Measurements from ENCODE around the gene DZIP1L. TPM values are rescaled to one million over a fixed set of nuclear protein-coding genes. Genes with fewer than 3 reads are reported as not detected.

The DZIP1L gene
- total RNA-seq, 1 experiment from 2014 or later = 11.1 TPM

DNA sequence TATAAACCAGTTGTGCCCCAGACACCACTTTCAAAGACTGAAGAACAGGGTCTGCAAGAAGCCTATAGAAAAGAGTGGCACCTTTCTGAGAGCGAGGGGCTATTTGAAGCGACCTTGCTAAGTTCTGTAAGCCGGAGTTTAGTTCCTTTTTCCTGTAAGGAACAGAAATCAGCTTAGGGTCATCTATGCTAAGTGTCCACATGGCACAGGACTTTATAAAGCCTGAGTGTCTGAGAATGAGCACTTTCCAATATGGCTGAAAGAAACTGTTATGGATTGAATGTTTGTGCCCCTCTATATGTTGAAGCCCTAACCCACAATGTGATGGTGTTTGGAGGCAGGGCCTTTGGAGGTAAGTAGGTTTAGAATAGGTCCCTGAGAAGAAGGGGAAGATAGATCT lies 20.8 kb upstream of the DZIP1L start:
- intact Hi-C loops (cut with micrococcal nuclease; ENCODE audit: unreplicated experiment) (no loop called here), in situ Hi-C loops (cut with HindIII; ENCODE audit: low pct_unique_long_range_greater_than_20kb, low sequenced_read_pairs) (no loop called here)
- Histone ChIP-seq H3K36me3 (ENCODE audit: control insufficient read depth, insufficient read depth, low read length) (no peaks in the 10 kb centered on the region), H3K9me3 (ENCODE audit: control insufficient read depth, insufficient read depth, low read depth, low read length) (no peaks in the 10 kb centered on the region), H3K27me3 (ENCODE audit: control insufficient read depth, insufficient read depth, low read length) (peaks cover 16% of the 10 kb centered on the region), H3K4me1 (ENCODE audit: control insufficient read depth, insufficient read depth, low read length) (no peaks in the 10 kb centered on the region), H3K4me3 (ENCODE audit: low read depth in 2 of 2, low read length in 2 of 2) (no peak overlapping the region), H3K27ac (ENCODE audit: low read length) (no peak overlapping the region)
- CTCF ChIA-PET = interaction anchor here (0.5 kb wide), 1 partner anchor 36 kb away, joined by 4 read pairs; no protein-coding TSS in a partner anchor
- no peak for ATAC-seq
- TF ChIP-seq SIN3A (IDR thresholded peaks at IDR 0.05; ENCODE audit: borderline replicate concordance, insufficient read depth, low read depth, low read length) (no peak), TCF7L2 (IDR thresholded peaks at IDR 0.05; ENCODE audit: low read depth, low read length) (no peak), POLR2AphosphoS5 (IDR thresholded peaks at IDR 0.05; ENCODE audit: low read depth, low read length) (no peak), REST (IDR thresholded peaks at IDR 0.05; ENCODE audit: insufficient read depth in 1 of 2, low read depth in 2 of 2, low read length in 1 of 2) (no peak)
- TF ChIP-seq, protein P1, sequence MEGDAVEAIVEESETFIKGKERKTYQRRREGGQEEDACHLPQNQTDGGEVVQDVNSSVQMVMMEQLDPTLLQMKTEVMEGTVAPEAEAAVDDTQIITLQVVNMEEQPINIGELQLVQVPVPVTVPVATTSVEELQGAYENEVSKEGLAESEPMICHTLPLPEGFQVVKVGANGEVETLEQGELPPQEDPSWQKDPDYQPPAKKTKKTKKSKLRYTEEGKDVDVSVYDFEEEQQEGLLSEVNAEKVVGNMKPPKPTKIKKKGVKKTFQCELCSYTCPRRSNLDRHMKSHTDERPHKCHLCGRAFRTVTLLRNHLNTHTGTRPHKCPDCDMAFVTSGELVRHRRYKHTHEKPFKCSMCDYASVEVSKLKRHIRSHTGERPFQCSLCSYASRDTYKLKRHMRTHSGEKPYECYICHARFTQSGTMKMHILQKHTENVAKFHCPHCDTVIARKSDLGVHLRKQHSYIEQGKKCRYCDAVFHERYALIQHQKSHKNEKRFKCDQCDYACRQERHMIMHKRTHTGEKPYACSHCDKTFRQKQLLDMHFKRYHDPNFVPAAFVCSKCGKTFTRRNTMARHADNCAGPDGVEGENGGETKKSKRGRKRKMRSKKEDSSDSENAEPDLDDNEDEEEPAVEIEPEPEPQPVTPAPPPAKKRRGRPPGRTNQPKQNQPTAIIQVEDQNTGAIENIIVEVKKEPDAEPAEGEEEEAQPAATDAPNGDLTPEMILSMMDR (IDR thresholded peaks at IDR 0.05) = no peak
- no TSS peak for BruUV-seq (replicated peaks)
- DNase-seq (ENCODE audit: low read depth, low spot score) = no peak
- POLR2A ChIA-PET = no interaction called here

- no peaks in the 10 kb centered on the region for H3K9me3 ChIP-seq (ENCODE audit: control insufficient read depth, insufficient read depth, low read depth, low read length)
- TF ChIP-seq TCF7L2 (IDR thresholded peaks at IDR 0.05; ENCODE audit: low read depth, low read length) = no peak
- TF ChIP-seq POLR2AphosphoS5 (IDR thresholded peaks at IDR 0.05; ENCODE audit: low read depth, low read length) = no peak
- no peak for TF ChIP-seq REST (IDR thresholded peaks at IDR 0.05; ENCODE audit: insufficient read depth in 1 of 2, low read depth in 2 of 2, low read length in 1 of 2)
- TF ChIP-seq SIN3A (IDR thresholded peaks at IDR 0.05; ENCODE audit: borderline replicate concordance, insufficient read depth, low read depth, low read length) = no peak
- TF ChIP-seq, protein P1 (IDR thresholded peaks at IDR 0.05) = no peak
- intact Hi-C loops (cut with micrococcal nuclease; ENCODE audit: unreplicated experiment) = no loop called here
- ChIA-PET CTCF (interaction anchor here (0.5 kb wide), 1 partner anchor 37 kb away, joined by 4 read pairs; no protein-coding TSS in a partner anchor), POLR2A (no interaction called here)
- H3K4me3 ChIP-seq (ENCODE audit: low read depth in 2 of 2, low read length in 2 of 2) = no peak overlapping the region
- H3K27ac ChIP-seq (ENCODE audit: low read length) = no peak overlapping the region
- no TSS peak for BruUV-seq (replicated peaks)
- no peaks in the 10 kb centered on the region for H3K4me1 ChIP-seq (ENCODE audit: control insufficient read depth, insufficient read depth, low read length)
- ATAC-seq (no peak), DNase-seq (ENCODE audit: low read depth, low spot score) (no peak)
- in situ Hi-C loops (cut with HindIII; ENCODE audit: low pct_unique_long_range_greater_than_20kb, low sequenced_read_pairs) = no loop called here
- peaks cover 16% of the 10 kb centered on the region for H3K27me3 ChIP-seq (ENCODE audit: control insufficient read depth, insufficient read depth, low read length)
- no peaks in the 10 kb centered on the region for H3K36me3 ChIP-seq (ENCODE audit: control insufficient read depth, insufficient read depth, low read length)
These were observed 20.4 kb upstream of the DZIP1L start for GRCh38 chr3:138135833-138136194.

Data from Panc1 (cell line).